ENCODE results near the gene CYP27A1. TPM values are rescaled to one million over a fixed set of nuclear protein-coding genes. Genes with fewer than 3 reads are reported as not detected.
A peak's percentile ranks its signal among the peaks of the same experiment; 100 is the strongest.

The CYP27A1 gene
- total RNA-seq, 2 experiments from 2014 or later = 0.23 TPM; not detected in 1

- intact Hi-C loops (cut with micrococcal nuclease; ENCODE audit: unreplicated experiment) = no loop called here
- Histone ChIP-seq H4K20me1 (ENCODE audit: insufficient read depth, low read length) (no peaks in the 10 kb centered on the region), H3K27ac (ENCODE audit: low read depth, low read length, poor library complexity, severe bottlenecking) (no peak overlapping the region), H3K4me1 (ENCODE audit: insufficient read depth, low read length, poor library complexity, severe bottlenecking) (no peaks in the 10 kb centered on the region), H3K9me2 (ENCODE audit: insufficient read depth, low read length) (no peaks in the 10 kb centered on the region), H3K9me3 (ENCODE audit: low read length) (no peaks in the 10 kb centered on the region), H3K79me2 (ENCODE audit: insufficient read depth, low read depth, low read length) (no peaks in the 10 kb centered on the region), H3K4me2 (ENCODE audit: low read length) (no peak overlapping the region), H3K36me3 (ENCODE audit: insufficient read depth, low read length) (no peaks in the 10 kb centered on the region), H2AFZ (ENCODE audit: low read length) (no peak overlapping the region), H3K4me3 (ENCODE audit: low read depth, low read length, poor library complexity, severe bottlenecking) (no peak overlapping the region)
- DNase-seq (ENCODE audit: low spot score) = no peak
- no peak for TF ChIP-seq CTCF (conservative IDR thresholded peaks at IDR 0.05; ENCODE audit: low read length)
- TF ChIP-seq EZH2phosphoT487 (IDR thresholded peaks at IDR 0.05; ENCODE audit: borderline replicate concordance, low read depth, low read length) = no peak
- ChIA-PET POLR2A (no interaction called here), CTCF (ENCODE audit: unreplicated experiment) (no interaction called here)
- BruUV-seq (replicated peaks) = no TSS peak
These were observed 76.1 kb downstream of the CYP27A1 start for GRCh38 chr2:218858138-218858445.

- Histone ChIP-seq H3K4me3 (ENCODE audit: low read depth, low read length, poor library complexity, severe bottlenecking) (no peak overlapping the region), H3K27ac (ENCODE audit: low read depth, low read length, poor library complexity, severe bottlenecking) (no peak overlapping the region), H3K36me3 (ENCODE audit: insufficient read depth, low read length) (no peaks in the 10 kb centered on the region), H3K9me3 (ENCODE audit: low read length) (no peaks in the 10 kb centered on the region), H3K4me1 (ENCODE audit: insufficient read depth, low read length, poor library complexity, severe bottlenecking) (no peaks in the 10 kb centered on the region), H3K4me2 (ENCODE audit: low read length) (no peak overlapping the region), H3K79me2 (ENCODE audit: insufficient read depth, low read depth, low read length) (no peaks in the 10 kb centered on the region), H4K20me1 (ENCODE audit: insufficient read depth, low read length) (no peaks in the 10 kb centered on the region), H3K9me2 (ENCODE audit: insufficient read depth, low read length) (no peaks in the 10 kb centered on the region), H2AFZ (ENCODE audit: low read length) (no peak overlapping the region)
- DNase-seq (ENCODE audit: low spot score) = no peak
- POLR2A ChIA-PET = interaction anchor here (0.6 kb wide), 1 partner anchor 81 kb away, joined by 3 read pairs; no protein-coding TSS in a partner anchor
- TF ChIP-seq EZH2phosphoT487 (IDR thresholded peaks at IDR 0.05; ENCODE audit: borderline replicate concordance, low read depth, low read length) = no peak
- TF ChIP-seq CTCF (conservative IDR thresholded peaks at IDR 0.05; ENCODE audit: low read length) = no peak
- CTCF ChIA-PET (ENCODE audit: unreplicated experiment) = no interaction called here
- intact Hi-C loops (cut with micrococcal nuclease; ENCODE audit: unreplicated experiment) = no loop called here
- no TSS peak for BruUV-seq (replicated peaks)
These were observed 77.0 kb downstream of the CYP27A1 start for GRCh38 chr2:218858671-218859555.

DNA sequence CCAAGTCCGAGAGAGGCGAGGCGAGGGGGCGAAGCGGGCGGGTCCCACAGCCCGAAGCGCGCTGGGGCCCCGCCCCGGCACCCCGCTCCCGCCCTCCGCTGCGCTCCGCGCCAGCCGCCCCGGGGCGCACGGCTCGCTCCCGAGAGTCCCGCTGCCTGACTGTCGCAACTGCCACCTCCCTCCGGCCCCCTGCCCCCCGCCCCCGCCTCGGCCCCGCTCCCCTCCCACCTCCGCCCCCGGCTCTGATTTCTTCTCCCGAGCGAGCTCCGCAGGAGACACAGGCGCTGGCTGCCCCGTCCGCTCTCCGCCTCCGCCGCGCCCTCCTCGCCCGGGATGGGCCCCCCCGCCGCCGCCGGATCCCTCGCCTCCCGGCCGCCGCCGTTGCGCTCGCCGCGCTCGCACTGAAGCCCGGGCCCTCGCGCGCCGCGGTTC lies 77.6 kb downstream of the CYP27A1 start, which contains the start of gene WNT6:
WNT6 (plus strand) TSS at position 250 of the 432 bp plus-strand sequence. CDS start 233 bp downstream, outside the sequence.
- intact Hi-C loops (cut with micrococcal nuclease; ENCODE audit: unreplicated experiment) = no loop called here
- no peaks in the 10 kb centered on the region for H3K9me2 ChIP-seq (ENCODE audit: insufficient read depth, low read length)
- ChIA-PET CTCF (ENCODE audit: unreplicated experiment) (no interaction called here), POLR2A (interaction anchor here (0.6 kb wide), 1 partner anchor 80 kb away, joined by 3 read pairs; no protein-coding TSS in a partner anchor)
- H3K4me1 ChIP-seq (ENCODE audit: insufficient read depth, low read length, poor library complexity, severe bottlenecking) = no peaks in the 10 kb centered on the region
- H3K79me2 ChIP-seq (ENCODE audit: insufficient read depth, low read depth, low read length) = no peaks in the 10 kb centered on the region
- H2AFZ ChIP-seq (ENCODE audit: low read length) = no peak within 1 kb of the TSS
- peak within 1 kb of the TSS; percentile 46 for H3K4me2 ChIP-seq (ENCODE audit: low read length)
- no peaks in the 10 kb centered on the region for H3K36me3 ChIP-seq (ENCODE audit: insufficient read depth, low read length)
- no TSS peak for BruUV-seq (replicated peaks)
- H3K4me3 ChIP-seq (ENCODE audit: low read depth, low read length, poor library complexity, severe bottlenecking) = peak within 1 kb of the TSS; percentile 8
- H3K27ac ChIP-seq (ENCODE audit: low read depth, low read length, poor library complexity, severe bottlenecking) = no peak within 1 kb of the TSS
- no peak for DNase-seq (ENCODE audit: low spot score)
- H4K20me1 ChIP-seq (ENCODE audit: insufficient read depth, low read length) = no peaks in the 10 kb centered on the region
- no peaks in the 10 kb centered on the region for H3K9me3 ChIP-seq (ENCODE audit: low read length)
- no peak for TF ChIP-seq CTCF (conservative IDR thresholded peaks at IDR 0.05; ENCODE audit: low read length)
- no peak for TF ChIP-seq EZH2phosphoT487 (IDR thresholded peaks at IDR 0.05; ENCODE audit: borderline replicate concordance, low read depth, low read length)
